Activated CD8-positive, alpha-beta memory T cell treated with anti-CD3 and anti-CD28 coated beads, Interleukin-2, amount 10 ng/mL, durations not matched to agents 7 days and 5 days (primary cell): ENCODE results near the gene PNPLA1. TPM values are rescaled to one million over a fixed set of nuclear protein-coding genes. Genes with fewer than 3 reads are reported as not detected.
A peak's percentile ranks its signal among the peaks of the same experiment; 100 is the strongest.

ENCODE experiments used
- ATAC-seq: fragments of 150-1000 bp; cut with Tn5 transposase; one replicate; pipeline ENCODE4 v1.10.0; 2021; ENCODE audit warnings: moderate library complexity
- CTCF ChIA-PET: fragments of 350-600 bp; sonication (Branson Sonifier 250); formaldehyde crosslinking; loops from one replicate; lab custom pipeline; 2021; ENCODE audit warnings: antibody characterized with exemption; lab: Charles Lee
- DNase-seq: peaks from one replicate; pipeline ENCODE4 v3.0.0-alpha.2; 2020
- H3K27ac Mint-ChIP-seq: one replicate; pipeline ENCODE4 v1.8.0; 2021; ENCODE audit warnings: mild to moderate bottlenecking, mixed read lengths
- H3K27me3 Mint-ChIP-seq: one replicate; pipeline ENCODE4 v1.8.0; 2021; ENCODE audit warnings: mixed read lengths
- H3K36me3 Mint-ChIP-seq: one replicate; pipeline ENCODE4 v1.8.0; 2021; ENCODE audit warnings: mild to moderate bottlenecking, mixed read lengths
- H3K4me1 Mint-ChIP-seq: one replicate; pipeline ENCODE4 v1.8.0; 2021; ENCODE audit warnings: mixed read lengths
- H3K4me3 Mint-ChIP-seq: one replicate; pipeline ENCODE4 v1.8.0; 2021; ENCODE audit warnings: mild to moderate bottlenecking, moderate library complexity, mixed read lengths
- H3K9me3 Mint-ChIP-seq: one replicate; pipeline ENCODE4 v1.8.0; 2022; ENCODE audit warnings: low read depth, mixed read lengths
- total RNA-seq, 2 experiments: library from RNA; stranded (reverse); gene quantifications; one replicate each; pipeline ENCODE4 v1.2.3, GENCODE V29; 2021

PNPLA1 gene
- total RNA-seq, 2 experiments from 2014 or later: not detected

GRCh38 chr6:36340618-36341454 lies 71.0 kb downstream of the PNPLA1 start:
- peaks cover 22% of the 10 kb centered on the region for H3K4me1 Mint-ChIP-seq
- H3K36me3 Mint-ChIP-seq: no peaks in the 10 kb centered on the region
- ATAC-seq: peak; percentile 86
- CTCF ChIA-PET: interaction anchor here (0.6 to 6.7 kb wide), 43 partner anchors 8 to 418 kb away, joined by 3 to 91 read pairs (median 4); no protein-coding TSS in a partner anchor
- H3K27me3 Mint-ChIP-seq: peaks cover 36% of the 10 kb centered on the region
- no peaks in the 10 kb centered on the region for H3K9me3 Mint-ChIP-seq
- H3K4me3 Mint-ChIP-seq: no peak overlapping the region
- peak; percentile 79 for DNase-seq
- no peak overlapping the region for H3K27ac Mint-ChIP-seq

DNA sequence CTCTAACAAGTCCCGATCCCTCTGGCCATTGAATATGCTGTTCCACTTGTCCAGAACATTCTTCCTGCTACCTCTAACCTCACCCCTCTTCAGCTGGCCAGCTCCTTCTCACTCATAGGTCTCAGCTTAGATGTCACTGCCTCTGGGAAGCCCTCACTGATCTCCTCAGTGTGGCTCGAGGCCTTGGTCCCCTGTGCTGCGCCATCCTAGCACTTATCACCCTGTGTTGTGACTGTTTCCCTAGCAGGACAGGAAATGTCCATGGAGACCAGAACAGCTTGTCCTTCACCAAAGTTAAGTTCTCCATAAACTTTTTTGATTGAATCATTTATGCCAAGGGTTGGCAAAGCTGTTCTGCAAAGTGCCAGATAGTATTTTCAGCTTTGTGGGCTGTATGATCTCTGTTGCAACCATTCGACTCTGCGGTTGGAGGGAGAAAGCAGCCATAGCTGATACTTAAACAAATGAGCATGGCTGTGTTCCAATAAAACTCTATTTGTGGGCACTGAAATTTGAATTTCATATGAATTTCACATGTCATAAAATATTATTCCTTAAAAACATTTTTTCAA lies 73.3 kb downstream of the PNPLA1 start:
- DNase-seq (no peak), ATAC-seq (no peak)
- CTCF ChIA-PET: interaction anchor here (0.8 kb wide), 2 partner anchors 8 to 496 kb away, joined by 3 to 4 read pairs; no protein-coding TSS in a partner anchor
- H3K27ac Mint-ChIP-seq: no peak overlapping the region
- H3K36me3 Mint-ChIP-seq: no peaks in the 10 kb centered on the region
- H3K4me1 Mint-ChIP-seq: peaks cover 13% of the 10 kb centered on the region
- peaks cover 30% of the 10 kb centered on the region for H3K27me3 Mint-ChIP-seq
- H3K9me3 Mint-ChIP-seq: no peaks in the 10 kb centered on the region
- H3K4me3 Mint-ChIP-seq: no peak overlapping the region

- CTCF ChIA-PET: interaction anchor here (0.7 to 3.5 kb wide), 3 partner anchors 14 to 1041 kb away, joined by 3 to 22 read pairs (median 3); no protein-coding TSS in a partner anchor
- DNase-seq (no peak), ATAC-seq (no peak)
- peaks cover under 1% of the 10 kb centered on the region for H3K4me1 Mint-ChIP-seq
- H3K36me3 Mint-ChIP-seq: no peaks in the 10 kb centered on the region
- H3K27me3 Mint-ChIP-seq: peaks cover 18% of the 10 kb centered on the region
- no peak overlapping the region for H3K27ac Mint-ChIP-seq
- H3K4me3 Mint-ChIP-seq: no peak overlapping the region
- H3K9me3 Mint-ChIP-seq: no peaks in the 10 kb centered on the region
Measured at GRCh38 chr6:36345681-36346466, 76.0 kb downstream of the PNPLA1 start.

- Mint-ChIP-seq H3K4me1 (no peaks in the 10 kb centered on the region), H3K27ac (no peak overlapping the region), H3K36me3 (no peaks in the 10 kb centered on the region), H3K4me3 (no peak overlapping the region), H3K27me3 (peaks cover 16% of the 10 kb centered on the region), H3K9me3 (no peaks in the 10 kb centered on the region)
- CTCF ChIA-PET: interaction anchor here (1.0 to 3.5 kb wide), 2 partner anchors 13 to 44 kb away, joined by 3 to 22 read pairs; no protein-coding TSS in a partner anchor
- ATAC-seq (no peak), DNase-seq (no peak)
Measured at GRCh38 chr6:36346486-36347273, 76.8 kb downstream of the PNPLA1 start.

GRCh38 chr6:36347621-36348020 lies 77.8 kb downstream of the PNPLA1 start:
- peaks cover 9% of the 10 kb centered on the region for H3K27me3 Mint-ChIP-seq
- peaks cover under 1% of the 10 kb centered on the region for H3K9me3 Mint-ChIP-seq
- ATAC-seq: no peak
- DNase-seq: no peak
- H3K36me3 Mint-ChIP-seq: no peaks in the 10 kb centered on the region
- CTCF ChIA-PET: interaction anchor here (1.2 to 3.5 kb wide), 2 partner anchors 8 to 12 kb away, joined by 3 to 22 read pairs; no protein-coding TSS in a partner anchor
- H3K27ac Mint-ChIP-seq: no peak overlapping the region
- no peaks in the 10 kb centered on the region for H3K4me1 Mint-ChIP-seq
- no peak overlapping the region for H3K4me3 Mint-ChIP-seq

- DNase-seq (no peak), ATAC-seq (no peak)
- peaks cover 17% of the 10 kb centered on the region for H3K27me3 Mint-ChIP-seq
- peaks cover 8% of the 10 kb centered on the region for H3K9me3 Mint-ChIP-seq
- H3K36me3 Mint-ChIP-seq: peaks cover 5% of the 10 kb centered on the region
- H3K27ac Mint-ChIP-seq: no peak overlapping the region
- H3K4me3 Mint-ChIP-seq: no peak overlapping the region
- H3K4me1 Mint-ChIP-seq: no peaks in the 10 kb centered on the region
- CTCF ChIA-PET: interaction anchor here (0.6 to 0.7 kb wide), 2 partner anchors 19 to 145 kb away, joined by 3 read pairs; no protein-coding TSS in a partner anchor
Measured at GRCh38 chr6:36349240-36349639, 79.4 kb downstream of the PNPLA1 start.

GRCh38 chr6:36350082-36350481 lies 80.2 kb downstream of the PNPLA1 start:
- H3K36me3 Mint-ChIP-seq: peaks cover 7% of the 10 kb centered on the region
- CTCF ChIA-PET: interaction anchor here (0.6 to 1.8 kb wide), 2 partner anchors 11 to 255 kb away, joined by 3 to 6 read pairs; no protein-coding TSS in a partner anchor
- peaks cover 17% of the 10 kb centered on the region for H3K27me3 Mint-ChIP-seq
- ATAC-seq (no peak), DNase-seq (no peak)
- no peak overlapping the region for H3K27ac Mint-ChIP-seq
- H3K9me3 Mint-ChIP-seq: peaks cover 8% of the 10 kb centered on the region
- H3K4me3 Mint-ChIP-seq: no peak overlapping the region
- no peaks in the 10 kb centered on the region for H3K4me1 Mint-ChIP-seq

- no peak for DNase-seq
- Mint-ChIP-seq H3K4me3 (no peak overlapping the region), H3K27me3 (peaks cover 23% of the 10 kb centered on the region), H3K4me1 (peaks cover 3% of the 10 kb centered on the region), H3K36me3 (peaks cover 7% of the 10 kb centered on the region), H3K27ac (no peak overlapping the region), H3K9me3 (peaks cover 8% of the 10 kb centered on the region)
- no peak for ATAC-seq
- CTCF ChIA-PET: interaction anchor here (0.6 to 2.1 kb wide), 6 partner anchors 7 to 255 kb away, joined by 3 to 13 read pairs (median 6); no protein-coding TSS in a partner anchor
Measured at GRCh38 chr6:36350681-36351571, 81.1 kb downstream of the PNPLA1 start.

- CTCF ChIA-PET: interaction anchor here (1.1 to 2.1 kb wide), 4 partner anchors 8 to 325 kb away, joined by 3 to 13 read pairs (median 8); partner anchors contain the start of gene MAPK14
- peaks cover 29% of the 10 kb centered on the region for H3K27me3 Mint-ChIP-seq
- DNase-seq (no peak), ATAC-seq (no peak)
- H3K4me1 Mint-ChIP-seq: peaks cover 10% of the 10 kb centered on the region
- H3K9me3 Mint-ChIP-seq: peaks cover 8% of the 10 kb centered on the region
- no peak overlapping the region for H3K27ac Mint-ChIP-seq
- no peak overlapping the region for H3K4me3 Mint-ChIP-seq
- peaks cover 7% of the 10 kb centered on the region for H3K36me3 Mint-ChIP-seq
Measured at GRCh38 chr6:36352477-36353157, 82.8 kb downstream of the PNPLA1 start.

DNA sequence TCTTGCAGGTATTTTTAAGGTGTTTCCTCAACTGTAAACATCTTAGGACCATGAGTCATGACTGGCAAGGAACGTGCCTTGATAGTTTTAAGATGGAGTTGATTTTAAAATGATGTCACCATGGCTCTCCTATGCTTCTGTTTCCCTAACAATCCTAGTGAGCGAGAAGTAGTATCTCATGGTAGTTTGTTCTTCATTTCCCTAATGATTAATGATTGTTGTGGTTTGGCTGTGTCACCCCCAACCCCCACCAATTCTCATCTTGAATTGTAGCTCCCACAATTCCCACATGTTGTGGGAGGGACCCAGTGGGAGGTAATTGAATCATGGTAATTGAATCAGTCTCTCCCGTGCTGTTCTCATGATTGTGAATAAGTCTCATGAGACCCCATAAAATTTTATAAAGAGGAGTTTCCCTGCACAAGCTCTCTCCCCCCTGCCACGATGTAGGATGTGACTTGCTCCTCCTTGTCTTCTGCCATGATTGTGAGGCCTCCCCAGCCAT lies 83.6 kb downstream of the PNPLA1 start:
- Mint-ChIP-seq H3K27me3 (peaks cover 31% of the 10 kb centered on the region), H3K4me3 (no peak overlapping the region), H3K4me1 (peaks cover 18% of the 10 kb centered on the region), H3K27ac (no peak overlapping the region), H3K9me3 (peaks cover 8% of the 10 kb centered on the region), H3K36me3 (peaks cover 7% of the 10 kb centered on the region)
- ATAC-seq (no peak), DNase-seq (no peak)
- CTCF ChIA-PET: interaction anchor here (1.1 to 2.7 kb wide), 3 partner anchors 12 to 326 kb away, joined by 3 to 8 read pairs (median 6); partner anchors contain the start of gene MAPK14

GRCh38 chr6:36355819-36356218 lies 86.0 kb downstream of the PNPLA1 start:
- DNase-seq (no peak), ATAC-seq (no peak)
- H3K4me3 Mint-ChIP-seq: no peak overlapping the region
- peaks cover 27% of the 10 kb centered on the region for H3K4me1 Mint-ChIP-seq
- peaks cover 7% of the 10 kb centered on the region for H3K36me3 Mint-ChIP-seq
- H3K27ac Mint-ChIP-seq: no peak overlapping the region
- H3K27me3 Mint-ChIP-seq: peaks cover 24% of the 10 kb centered on the region
- H3K9me3 Mint-ChIP-seq: peaks cover 8% of the 10 kb centered on the region
- CTCF ChIA-PET: interaction anchor here (2.7 to 9.1 kb wide), 2 partner anchors 17 to 53 kb away, joined by 8 to 91 read pairs; partner anchors contain the start of gene BNIP5
